ENCODE results near the gene APBA2. TPM values are rescaled to one million over a fixed set of nuclear protein-coding genes. Genes with fewer than 3 reads are reported as not detected.
"Not testable (repeated sequence)": the region's sequence is repeated elsewhere in the genome, so short reads cannot be mapped to it uniquely, and the experiment has no call there.

APBA2 gene
- polyA plus RNA-seq, 1 donor (not counting 4 experiments of a cell fraction or from before 2014, with no cell fraction given): 5.5 TPM

DNA sequence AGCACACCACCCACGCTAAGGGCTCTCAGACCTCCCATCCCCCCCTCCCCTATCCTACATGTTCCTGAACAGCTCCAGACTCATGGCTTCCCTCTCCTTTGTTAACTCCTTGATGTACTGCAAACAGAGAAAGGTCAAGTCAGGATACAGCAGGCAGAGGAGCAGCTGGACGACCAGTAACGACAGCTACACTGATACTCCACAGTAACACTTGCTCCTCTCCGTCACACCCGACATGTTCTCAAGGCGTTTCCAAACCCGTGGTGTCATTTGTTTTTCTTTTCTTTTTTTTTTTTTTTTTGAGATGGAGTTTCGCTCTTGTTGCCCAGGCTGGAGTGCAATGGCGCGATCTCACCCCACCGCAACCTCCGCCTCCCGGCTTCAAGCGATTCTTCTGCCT is 41.6 kb upstream of the APBA2 start:
- H3K4me3 ChIP-seq (ENCODE audit: control insufficient read depth in 2 of 3, extremely low read depth in 1 of 3, insufficient read depth in 2 of 3, low read depth in 1 of 3, low read length in 3 of 3); FAIRE-seq; dilution Hi-C loops (cut with MboI; ENCODE audit: extremely low pct_ligation_motif_present, low sequenced_read_pairs); H3K4me1 ChIP-seq (ENCODE audit: control insufficient read depth, extremely low read depth, insufficient read depth, low read length); H2AFZ ChIP-seq (ENCODE audit: control insufficient read depth, low read length); H3K27ac ChIP-seq (ENCODE audit: control insufficient read depth, insufficient read depth, low read length); H3K9me3 ChIP-seq (ENCODE audit: control insufficient read depth, low read depth, low read length); H3K4me2 ChIP-seq (ENCODE audit: control insufficient read depth, extremely low read depth, insufficient read depth, low read depth, low read length); H3K9me1 ChIP-seq (ENCODE audit: control insufficient read depth, extremely low read depth, insufficient read depth, low read length); H3K27me3 ChIP-seq (ENCODE audit: control insufficient read depth, extremely low read depth, insufficient read depth, low read length); H3K36me3 ChIP-seq (ENCODE audit: control insufficient read depth in 2 of 2, extremely low read depth in 1 of 2, insufficient read depth in 2 of 2, low read length in 2 of 2); H3K9ac ChIP-seq (ENCODE audit: control insufficient read depth, extremely low read depth, insufficient read depth, low read length); H4K20me1 ChIP-seq (ENCODE audit: control insufficient read depth, extremely low read depth, insufficient read depth, low read length); H3K79me2 ChIP-seq (ENCODE audit: control insufficient read depth, insufficient read depth, low read length); DNase-seq (ENCODE audit: low read depth, low spot score): not testable (repeated sequence)

DNA sequence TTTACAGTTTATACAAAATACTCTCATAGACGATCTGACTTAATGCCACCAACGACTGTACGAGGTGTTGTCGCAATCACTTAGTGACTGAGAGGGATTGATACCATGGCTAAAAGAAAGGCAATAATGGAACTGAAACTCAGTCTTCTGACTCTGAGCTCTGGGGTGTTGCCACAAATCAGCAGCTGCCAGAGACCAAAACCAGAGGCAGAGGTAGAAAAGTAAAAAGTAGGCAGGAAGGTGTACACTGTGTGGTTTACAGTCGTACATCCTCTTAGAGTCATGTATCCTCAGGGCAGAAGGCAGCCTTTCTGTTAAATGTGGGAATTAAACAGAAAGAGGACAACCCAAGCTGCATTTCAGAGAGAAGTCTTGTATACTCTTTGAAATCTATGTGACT is 38.5 kb upstream of the APBA2 start:
- H3K9ac ChIP-seq (ENCODE audit: control insufficient read depth, extremely low read depth, insufficient read depth, low read length); FAIRE-seq; H3K9me1 ChIP-seq (ENCODE audit: control insufficient read depth, extremely low read depth, insufficient read depth, low read length); H2AFZ ChIP-seq (ENCODE audit: control insufficient read depth, low read length); H3K4me3 ChIP-seq (ENCODE audit: control insufficient read depth in 2 of 3, extremely low read depth in 1 of 3, insufficient read depth in 2 of 3, low read depth in 1 of 3, low read length in 3 of 3); H3K27ac ChIP-seq (ENCODE audit: control insufficient read depth, insufficient read depth, low read length); H3K36me3 ChIP-seq (ENCODE audit: control insufficient read depth in 2 of 2, extremely low read depth in 1 of 2, insufficient read depth in 2 of 2, low read length in 2 of 2); DNase-seq (ENCODE audit: low read depth, low spot score); H3K79me2 ChIP-seq (ENCODE audit: control insufficient read depth, insufficient read depth, low read length); dilution Hi-C loops (cut with MboI; ENCODE audit: extremely low pct_ligation_motif_present, low sequenced_read_pairs); H3K27me3 ChIP-seq (ENCODE audit: control insufficient read depth, extremely low read depth, insufficient read depth, low read length); H4K20me1 ChIP-seq (ENCODE audit: control insufficient read depth, extremely low read depth, insufficient read depth, low read length); H3K4me2 ChIP-seq (ENCODE audit: control insufficient read depth, extremely low read depth, insufficient read depth, low read depth, low read length); H3K4me1 ChIP-seq (ENCODE audit: control insufficient read depth, extremely low read depth, insufficient read depth, low read length); H3K9me3 ChIP-seq (ENCODE audit: control insufficient read depth, low read depth, low read length): not testable (repeated sequence)

DNA sequence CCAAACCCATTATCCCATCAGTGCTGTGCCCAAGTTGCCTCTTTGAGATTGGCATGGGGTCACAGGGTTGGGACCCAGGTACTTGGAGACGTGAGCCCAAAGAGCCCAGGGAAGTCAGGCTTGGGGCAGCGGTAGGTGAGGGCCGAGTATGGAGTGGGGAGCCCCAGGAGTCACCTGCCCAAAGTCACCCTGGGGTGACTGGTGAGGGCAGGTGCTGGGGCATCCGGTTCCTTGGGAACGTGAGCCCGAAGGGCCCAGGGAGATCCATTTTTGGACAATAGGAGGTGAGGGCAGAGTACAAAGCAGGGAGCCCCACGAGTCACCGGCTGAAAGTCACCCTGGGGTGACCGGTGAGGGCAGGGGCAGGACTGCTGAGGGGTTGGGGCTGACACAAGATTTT is 37.8 kb upstream of the APBA2 start:
- H2AFZ ChIP-seq (ENCODE audit: control insufficient read depth, low read length); dilution Hi-C loops (cut with MboI; ENCODE audit: extremely low pct_ligation_motif_present, low sequenced_read_pairs); H3K79me2 ChIP-seq (ENCODE audit: control insufficient read depth, insufficient read depth, low read length); H3K9ac ChIP-seq (ENCODE audit: control insufficient read depth, extremely low read depth, insufficient read depth, low read length); H3K27me3 ChIP-seq (ENCODE audit: control insufficient read depth, extremely low read depth, insufficient read depth, low read length); FAIRE-seq; H3K4me2 ChIP-seq (ENCODE audit: control insufficient read depth, extremely low read depth, insufficient read depth, low read depth, low read length); H3K9me1 ChIP-seq (ENCODE audit: control insufficient read depth, extremely low read depth, insufficient read depth, low read length); H3K4me3 ChIP-seq (ENCODE audit: control insufficient read depth in 2 of 3, extremely low read depth in 1 of 3, insufficient read depth in 2 of 3, low read depth in 1 of 3, low read length in 3 of 3); H4K20me1 ChIP-seq (ENCODE audit: control insufficient read depth, extremely low read depth, insufficient read depth, low read length); H3K27ac ChIP-seq (ENCODE audit: control insufficient read depth, insufficient read depth, low read length); H3K36me3 ChIP-seq (ENCODE audit: control insufficient read depth in 2 of 2, extremely low read depth in 1 of 2, insufficient read depth in 2 of 2, low read length in 2 of 2); H3K4me1 ChIP-seq (ENCODE audit: control insufficient read depth, extremely low read depth, insufficient read depth, low read length); H3K9me3 ChIP-seq (ENCODE audit: control insufficient read depth, low read depth, low read length); DNase-seq (ENCODE audit: low read depth, low spot score): not testable (repeated sequence)

DNA sequence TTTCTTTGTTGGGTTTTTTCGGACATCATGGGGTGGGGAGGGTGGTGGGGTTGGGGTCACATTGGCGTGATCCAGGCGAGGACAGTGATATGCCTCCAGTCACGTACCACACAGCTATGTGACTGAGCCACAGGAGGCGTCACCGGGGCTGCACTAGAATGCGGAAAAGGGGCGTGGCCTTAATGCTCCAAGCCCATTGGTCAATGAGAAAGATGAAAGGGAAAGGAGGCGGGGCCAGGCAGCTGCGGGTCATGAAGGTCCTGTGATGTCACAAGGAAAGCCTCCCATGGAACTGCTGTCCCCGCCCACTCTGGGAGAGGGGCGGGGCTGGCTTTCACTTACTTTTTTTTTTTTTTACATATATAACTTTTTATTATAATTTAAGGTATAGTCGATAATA is 37.3 kb upstream of the APBA2 start, which contains the start of gene GOLGA6L7:
GOLGA6L7 (minus strand) TSS at position 124 of the 400 bp plus-strand sequence; CDS start at position 29, 95 bp downstream.
- H3K27me3 ChIP-seq (ENCODE audit: control insufficient read depth, extremely low read depth, insufficient read depth, low read length); H3K4me2 ChIP-seq (ENCODE audit: control insufficient read depth, extremely low read depth, insufficient read depth, low read depth, low read length); H3K9me1 ChIP-seq (ENCODE audit: control insufficient read depth, extremely low read depth, insufficient read depth, low read length); DNase-seq (ENCODE audit: low read depth, low spot score); H3K4me1 ChIP-seq (ENCODE audit: control insufficient read depth, extremely low read depth, insufficient read depth, low read length); H4K20me1 ChIP-seq (ENCODE audit: control insufficient read depth, extremely low read depth, insufficient read depth, low read length); FAIRE-seq; H2AFZ ChIP-seq (ENCODE audit: control insufficient read depth, low read length); dilution Hi-C loops (cut with MboI; ENCODE audit: extremely low pct_ligation_motif_present, low sequenced_read_pairs); H3K27ac ChIP-seq (ENCODE audit: control insufficient read depth, insufficient read depth, low read length); H3K36me3 ChIP-seq (ENCODE audit: control insufficient read depth in 2 of 2, extremely low read depth in 1 of 2, insufficient read depth in 2 of 2, low read length in 2 of 2); H3K9me3 ChIP-seq (ENCODE audit: control insufficient read depth, low read depth, low read length); H3K9ac ChIP-seq (ENCODE audit: control insufficient read depth, extremely low read depth, insufficient read depth, low read length); H3K79me2 ChIP-seq (ENCODE audit: control insufficient read depth, insufficient read depth, low read length); H3K4me3 ChIP-seq (ENCODE audit: control insufficient read depth in 2 of 3, extremely low read depth in 1 of 3, insufficient read depth in 2 of 3, low read depth in 1 of 3, low read length in 3 of 3): not testable (repeated sequence)

DNA sequence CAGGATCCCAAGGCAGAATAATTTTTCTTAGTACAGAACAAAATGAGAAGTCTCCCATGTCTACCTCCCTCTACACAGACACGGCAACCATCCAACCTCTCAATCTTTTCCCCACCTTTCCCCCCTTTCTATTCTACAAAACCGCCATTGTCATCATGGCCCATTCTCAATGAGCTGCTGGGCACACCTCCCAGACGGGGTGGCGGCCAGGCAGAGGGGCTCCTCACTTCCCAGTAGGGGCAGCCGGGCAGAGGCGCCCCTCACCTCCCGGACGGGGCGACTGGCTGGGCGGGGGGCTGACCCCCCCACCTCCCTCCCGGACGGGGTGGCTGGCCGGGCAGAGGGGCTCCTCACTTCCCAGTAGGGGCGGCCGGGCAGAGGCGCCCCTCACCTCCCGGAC is 36.5 kb upstream of the APBA2 start:
- dilution Hi-C loops (cut with MboI; ENCODE audit: extremely low pct_ligation_motif_present, low sequenced_read_pairs); H3K9me1 ChIP-seq (ENCODE audit: control insufficient read depth, extremely low read depth, insufficient read depth, low read length); H4K20me1 ChIP-seq (ENCODE audit: control insufficient read depth, extremely low read depth, insufficient read depth, low read length); H2AFZ ChIP-seq (ENCODE audit: control insufficient read depth, low read length); H3K27ac ChIP-seq (ENCODE audit: control insufficient read depth, insufficient read depth, low read length); DNase-seq (ENCODE audit: low read depth, low spot score); H3K4me3 ChIP-seq (ENCODE audit: control insufficient read depth in 2 of 3, extremely low read depth in 1 of 3, insufficient read depth in 2 of 3, low read depth in 1 of 3, low read length in 3 of 3); H3K36me3 ChIP-seq (ENCODE audit: control insufficient read depth in 2 of 2, extremely low read depth in 1 of 2, insufficient read depth in 2 of 2, low read length in 2 of 2); H3K9me3 ChIP-seq (ENCODE audit: control insufficient read depth, low read depth, low read length); H3K9ac ChIP-seq (ENCODE audit: control insufficient read depth, extremely low read depth, insufficient read depth, low read length); H3K4me2 ChIP-seq (ENCODE audit: control insufficient read depth, extremely low read depth, insufficient read depth, low read depth, low read length); H3K4me1 ChIP-seq (ENCODE audit: control insufficient read depth, extremely low read depth, insufficient read depth, low read length); H3K79me2 ChIP-seq (ENCODE audit: control insufficient read depth, insufficient read depth, low read length); H3K27me3 ChIP-seq (ENCODE audit: control insufficient read depth, extremely low read depth, insufficient read depth, low read length); FAIRE-seq: not testable (repeated sequence)
